ENCODE results near the gene SRGAP1.

The SRGAP1 gene

GRCh38 chr12:63820427-63820826 lies 24.1 kb upstream of the SRGAP1 start:
- TF ChIP-seq CTCF (IDR thresholded peaks at IDR 0.05; ENCODE audit: low read depth, low read length) = no peak
- no peak overlapping the region for H3K4me3 ChIP-seq (replicated peaks in 1 of 2; ENCODE audit: low read depth in 2 of 2, low read length in 2 of 2)
- no peak for DNase-seq (ENCODE audit: low read depth in 2 of 2)

- no peak for TF ChIP-seq CTCF (IDR thresholded peaks at IDR 0.05; ENCODE audit: low read depth, low read length)
- peak; percentile 19 to 36 for DNase-seq (ENCODE audit: low read depth in 2 of 2)
- H3K4me3 ChIP-seq (replicated peaks in 1 of 2; ENCODE audit: low read depth in 2 of 2, low read length in 2 of 2) = peak overlapping the region; percentile 44 to 53
Observed at GRCh38 chr12:63821781-63822251, 22.7 kb upstream of the SRGAP1 start.

GRCh38 chr12:63822352-63822751 lies 22.1 kb upstream of the SRGAP1 start:
- peak; percentile 13 to 46 for DNase-seq (ENCODE audit: low read depth in 2 of 2)
- TF ChIP-seq CTCF (IDR thresholded peaks at IDR 0.05; ENCODE audit: low read depth, low read length) = no peak
- no peak overlapping the region for H3K4me3 ChIP-seq (replicated peaks in 1 of 2; ENCODE audit: low read depth in 2 of 2, low read length in 2 of 2)

- no peak overlapping the region for H3K4me3 ChIP-seq (replicated peaks in 1 of 2; ENCODE audit: low read depth in 2 of 2, low read length in 2 of 2)
- no peak for TF ChIP-seq CTCF (IDR thresholded peaks at IDR 0.05; ENCODE audit: low read depth, low read length)
- no peak for DNase-seq (ENCODE audit: low read depth in 2 of 2)
Observed at GRCh38 chr12:63823040-63823439, 21.5 kb upstream of the SRGAP1 start.

GRCh38 chr12:63826006-63826585 lies 18.4 kb upstream of the SRGAP1 start:
- TF ChIP-seq CTCF (IDR thresholded peaks at IDR 0.05; ENCODE audit: low read depth, low read length) = peak; percentile 91
- no peak overlapping the region for H3K4me3 ChIP-seq (replicated peaks in 1 of 2; ENCODE audit: low read depth in 2 of 2, low read length in 2 of 2)
- DNase-seq (ENCODE audit: low read depth in 2 of 2) = peak; percentile 83 to 87

GRCh38 chr12:63828867-63829266 lies 15.6 kb upstream of the SRGAP1 start:
- DNase-seq (ENCODE audit: low read depth in 2 of 2) = no peak
- no peak for TF ChIP-seq CTCF (IDR thresholded peaks at IDR 0.05; ENCODE audit: low read depth, low read length)
- no peak overlapping the region for H3K4me3 ChIP-seq (replicated peaks in 1 of 2; ENCODE audit: low read depth in 2 of 2, low read length in 2 of 2)

- TF ChIP-seq CTCF (IDR thresholded peaks at IDR 0.05; ENCODE audit: low read depth, low read length) = no peak
- no peak overlapping the region for H3K4me3 ChIP-seq (replicated peaks in 1 of 2; ENCODE audit: low read depth in 2 of 2, low read length in 2 of 2)
- DNase-seq (ENCODE audit: low read depth in 2 of 2) = no peak
Observed at GRCh38 chr12:63836046-63836445, 8.5 kb upstream of the SRGAP1 start.
